Measurements from ENCODE around the gene CCDC102A. TPM values are rescaled to one million over a fixed set of nuclear protein-coding genes. Genes with fewer than 3 reads are reported as not detected.

The CCDC102A gene
- total RNA-seq, 2 donors from 2014 or later: 11.2 to 15.1 TPM

- no peak for TF ChIP-seq CTCF (IDR thresholded peaks at IDR 0.05)
- Histone ChIP-seq H3K9me3 (no peaks in the 10 kb centered on the region), H3K4me3 (no peak overlapping the region), H3K4me1 (peaks cover 0 to 62% of the 10 kb centered on the region in 2 donors), H3K27ac (no peak overlapping the region), H3K36me3 (no peaks in the 10 kb centered on the region), H3K27me3 (no peaks in the 10 kb centered on the region)
- no peak for DNase-seq (ENCODE audit: low spot score)
Measured at GRCh38 chr16:57532266-57532625, 4.1 kb downstream of the CCDC102A start.

- TF ChIP-seq CTCF (IDR thresholded peaks at IDR 0.05): no peak
- Histone ChIP-seq H3K4me1 (peaks cover 0 to 57% of the 10 kb centered on the region in 2 donors), H3K27ac (no peak overlapping the region), H3K9me3 (no peaks in the 10 kb centered on the region), H3K27me3 (no peaks in the 10 kb centered on the region), H3K4me3 (no peak overlapping the region), H3K36me3 (no peaks in the 10 kb centered on the region)
- no peak for DNase-seq (ENCODE audit: low spot score)
Measured at GRCh38 chr16:57531635-57532265, 4.6 kb downstream of the CCDC102A start.

GRCh38 chr16:57531253-57531575, 5.2 kb downstream of the CCDC102A start:
- Histone ChIP-seq H3K4me1 (peaks cover 0 to 53% of the 10 kb centered on the region in 2 donors), H3K27me3 (no peaks in the 10 kb centered on the region), H3K36me3 (no peaks in the 10 kb centered on the region), H3K27ac (no peak overlapping the region), H3K4me3 (no peak overlapping the region), H3K9me3 (no peaks in the 10 kb centered on the region)
- no peak for TF ChIP-seq CTCF (IDR thresholded peaks at IDR 0.05)
- DNase-seq (ENCODE audit: low spot score): no peak

GRCh38 chr16:57530522-57531252, 5.7 kb downstream of the CCDC102A start:
- peaks cover 0 to 52% of the 10 kb centered on the region in 2 donors for H3K4me1 ChIP-seq
- no peaks in the 10 kb centered on the region for H3K9me3 ChIP-seq
- no peaks in the 10 kb centered on the region for H3K27me3 ChIP-seq
- DNase-seq (ENCODE audit: low spot score): no peak
- TF ChIP-seq CTCF (IDR thresholded peaks at IDR 0.05): no peak
- H3K27ac ChIP-seq: peak overlapping the region in 1 of 2 donors; percentile 35
- no peaks in the 10 kb centered on the region for H3K36me3 ChIP-seq
- no peak overlapping the region for H3K4me3 ChIP-seq

- no peaks in the 10 kb centered on the region for H3K27me3 ChIP-seq
- peak overlapping the region in 1 of 2 donors; percentile 35 for H3K27ac ChIP-seq
- no peak for TF ChIP-seq CTCF (IDR thresholded peaks at IDR 0.05)
- no peaks in the 10 kb centered on the region for H3K9me3 ChIP-seq
- no peaks in the 10 kb centered on the region for H3K36me3 ChIP-seq
- H3K4me1 ChIP-seq: peaks cover 0 to 46% of the 10 kb centered on the region in 2 donors
- peak; percentile 73 for DNase-seq (ENCODE audit: low spot score)
- H3K4me3 ChIP-seq: no peak overlapping the region
Measured at GRCh38 chr16:57530104-57530521, 6.3 kb downstream of the CCDC102A start.
